Measurements from ENCODE around the gene FAM149B1. TPM values are rescaled to one million over a fixed set of nuclear protein-coding genes. Genes with fewer than 3 reads are reported as not detected.

Gene FAM149B1
- total RNA-seq, 2 donors from 2014 or later = 9.0 to 13.1 TPM

DNA sequence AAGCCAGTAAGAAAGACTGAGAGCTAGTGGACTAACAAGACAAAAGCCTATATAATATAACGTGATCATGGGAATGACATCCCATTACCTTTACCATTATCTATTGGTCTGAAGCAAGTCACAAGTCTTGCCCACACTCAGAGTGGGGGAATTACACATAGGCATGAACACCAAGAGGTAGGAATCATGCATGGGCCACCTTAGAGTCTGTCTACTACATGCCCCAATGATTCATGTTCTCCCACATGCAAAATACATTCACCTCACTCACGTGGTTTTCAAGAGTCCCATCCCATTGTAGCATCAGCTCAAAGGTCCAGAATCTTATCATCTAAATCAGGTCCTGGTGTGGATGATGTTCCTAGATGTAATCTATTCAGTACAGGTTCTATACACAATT is 49.7 kb downstream of the FAM149B1 start:
- Histone ChIP-seq H3K36me3 (peaks cover 6% of the 10 kb centered on the region), H3K9me3 (no peaks in the 10 kb centered on the region), H3K27ac (no peak overlapping the region), H3K4me1 (ENCODE audit: control insufficient read depth in 1 of 2, low read depth in 2 of 2) (no peaks in the 10 kb centered on the region), H3K27me3 (replicated peaks; ENCODE audit: insufficient read depth) (no peaks in the 10 kb centered on the region), H3K4me3 (no peak overlapping the region)
- ATAC-seq (ENCODE audit: insufficient number of reproducible peaks, low FRiP score, low read depth) (no peak), DNase-seq (ENCODE audit: low spot score) (no peak)
- TF ChIP-seq, protein P1, sequence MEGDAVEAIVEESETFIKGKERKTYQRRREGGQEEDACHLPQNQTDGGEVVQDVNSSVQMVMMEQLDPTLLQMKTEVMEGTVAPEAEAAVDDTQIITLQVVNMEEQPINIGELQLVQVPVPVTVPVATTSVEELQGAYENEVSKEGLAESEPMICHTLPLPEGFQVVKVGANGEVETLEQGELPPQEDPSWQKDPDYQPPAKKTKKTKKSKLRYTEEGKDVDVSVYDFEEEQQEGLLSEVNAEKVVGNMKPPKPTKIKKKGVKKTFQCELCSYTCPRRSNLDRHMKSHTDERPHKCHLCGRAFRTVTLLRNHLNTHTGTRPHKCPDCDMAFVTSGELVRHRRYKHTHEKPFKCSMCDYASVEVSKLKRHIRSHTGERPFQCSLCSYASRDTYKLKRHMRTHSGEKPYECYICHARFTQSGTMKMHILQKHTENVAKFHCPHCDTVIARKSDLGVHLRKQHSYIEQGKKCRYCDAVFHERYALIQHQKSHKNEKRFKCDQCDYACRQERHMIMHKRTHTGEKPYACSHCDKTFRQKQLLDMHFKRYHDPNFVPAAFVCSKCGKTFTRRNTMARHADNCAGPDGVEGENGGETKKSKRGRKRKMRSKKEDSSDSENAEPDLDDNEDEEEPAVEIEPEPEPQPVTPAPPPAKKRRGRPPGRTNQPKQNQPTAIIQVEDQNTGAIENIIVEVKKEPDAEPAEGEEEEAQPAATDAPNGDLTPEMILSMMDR (IDR thresholded peaks at IDR 0.05) = no peak

DNA sequence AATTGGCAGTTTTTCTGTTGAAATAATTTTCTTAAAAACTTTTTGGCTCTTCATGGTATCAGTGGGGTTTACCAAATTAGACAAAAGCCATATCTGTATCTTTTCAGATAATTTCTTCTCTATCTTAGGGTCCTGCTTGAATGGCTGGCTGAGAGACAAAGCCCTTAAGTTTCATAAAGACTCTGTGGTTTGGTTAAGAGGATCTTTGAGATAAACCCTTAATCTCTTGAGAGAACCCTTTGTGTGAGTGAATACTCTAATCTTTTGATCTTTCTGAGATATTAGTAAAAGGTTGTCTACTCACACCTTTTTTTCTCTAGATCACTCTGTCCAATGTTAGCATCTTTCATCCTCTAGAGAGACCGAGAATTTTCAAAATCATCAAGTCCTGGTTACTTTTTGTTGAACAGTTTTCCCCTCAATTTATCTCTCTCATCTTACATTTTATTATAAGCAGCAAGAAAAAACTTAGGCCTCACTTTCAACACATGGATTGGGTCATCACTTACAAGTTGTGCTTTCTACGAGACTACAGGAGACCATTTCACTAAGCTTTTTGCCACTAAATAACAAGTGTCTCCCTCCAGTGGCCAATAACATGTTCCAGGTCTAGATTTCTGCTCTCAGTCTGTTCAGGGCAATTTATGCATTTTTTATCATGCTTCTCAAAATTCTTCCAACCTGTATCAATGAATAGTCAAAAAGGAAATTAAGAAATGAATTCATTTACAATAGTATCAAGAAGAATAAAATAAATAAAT is 50.7 kb downstream of the FAM149B1 start:
- no peaks in the 10 kb centered on the region for H3K4me1 ChIP-seq (ENCODE audit: control insufficient read depth in 1 of 2, low read depth in 2 of 2)
- no peaks in the 10 kb centered on the region for H3K27me3 ChIP-seq (replicated peaks; ENCODE audit: insufficient read depth)
- H3K36me3 ChIP-seq = peaks cover 6% of the 10 kb centered on the region
- H3K27ac ChIP-seq = no peak overlapping the region
- ATAC-seq (ENCODE audit: insufficient number of reproducible peaks, low FRiP score, low read depth) = no peak
- TF ChIP-seq, protein P1 (IDR thresholded peaks at IDR 0.05) = no peak
- no peak overlapping the region for H3K4me3 ChIP-seq
- DNase-seq (ENCODE audit: low spot score) = no peak
- H3K9me3 ChIP-seq = no peaks in the 10 kb centered on the region

DNA sequence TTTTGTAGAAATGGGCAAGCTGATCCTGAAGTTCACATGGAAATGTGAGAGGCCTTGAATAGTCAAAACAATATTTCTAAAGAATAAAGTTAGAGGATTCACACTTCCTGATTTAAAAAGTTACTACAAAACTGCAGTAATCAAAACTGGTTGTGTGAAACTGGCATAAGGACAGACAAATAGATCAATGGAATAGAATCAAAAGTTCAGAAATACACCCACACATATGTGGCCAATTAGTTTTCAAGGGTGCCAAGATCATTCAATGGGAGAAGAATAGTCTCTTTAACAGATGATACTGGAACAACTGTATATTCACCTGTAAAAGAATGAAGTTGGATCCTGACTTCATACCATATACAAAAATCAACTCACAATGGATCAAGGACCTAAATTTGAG is 51.5 kb downstream of the FAM149B1 start:
- Histone ChIP-seq H3K27ac (no peak overlapping the region), H3K36me3 (peaks cover 6% of the 10 kb centered on the region), H3K4me1 (ENCODE audit: control insufficient read depth in 1 of 2, low read depth in 2 of 2) (no peaks in the 10 kb centered on the region), H3K9me3 (no peaks in the 10 kb centered on the region), H3K27me3 (replicated peaks; ENCODE audit: insufficient read depth) (no peaks in the 10 kb centered on the region), H3K4me3 (no peak overlapping the region)
- ATAC-seq (ENCODE audit: insufficient number of reproducible peaks, low FRiP score, low read depth) (no peak), DNase-seq (ENCODE audit: low spot score) (no peak)
- TF ChIP-seq, protein P1 (IDR thresholded peaks at IDR 0.05) = no peak

DNA sequence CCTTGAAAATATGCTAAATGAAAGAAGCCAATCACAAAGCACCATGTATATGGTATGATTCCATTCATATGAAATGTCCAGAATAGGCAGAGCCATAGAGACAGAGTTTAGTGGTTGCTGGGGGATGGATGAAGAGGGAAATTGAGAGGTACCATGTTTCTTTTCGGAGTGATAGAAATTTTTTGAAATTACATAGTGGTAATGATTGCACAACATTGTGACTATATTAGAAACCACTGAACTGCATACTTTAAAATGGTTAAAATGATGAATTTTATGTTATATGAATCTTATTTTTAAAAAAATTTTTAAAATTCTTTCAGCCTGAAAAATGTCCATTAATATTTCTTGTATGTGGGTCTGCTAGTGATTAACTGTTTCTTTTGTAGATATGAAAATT is 53.1 kb downstream of the FAM149B1 start:
- H3K27me3 ChIP-seq (replicated peaks; ENCODE audit: insufficient read depth) = no peaks in the 10 kb centered on the region
- no peaks in the 10 kb centered on the region for H3K4me1 ChIP-seq (ENCODE audit: control insufficient read depth in 1 of 2, low read depth in 2 of 2)
- H3K36me3 ChIP-seq = peaks cover 6% of the 10 kb centered on the region
- TF ChIP-seq, protein P1 (IDR thresholded peaks at IDR 0.05) = no peak
- ATAC-seq (ENCODE audit: insufficient number of reproducible peaks, low FRiP score, low read depth) (no peak), DNase-seq (ENCODE audit: low spot score) (no peak)
- no peak overlapping the region for H3K27ac ChIP-seq
- no peaks in the 10 kb centered on the region for H3K9me3 ChIP-seq
- H3K4me3 ChIP-seq = no peak overlapping the region

DNA sequence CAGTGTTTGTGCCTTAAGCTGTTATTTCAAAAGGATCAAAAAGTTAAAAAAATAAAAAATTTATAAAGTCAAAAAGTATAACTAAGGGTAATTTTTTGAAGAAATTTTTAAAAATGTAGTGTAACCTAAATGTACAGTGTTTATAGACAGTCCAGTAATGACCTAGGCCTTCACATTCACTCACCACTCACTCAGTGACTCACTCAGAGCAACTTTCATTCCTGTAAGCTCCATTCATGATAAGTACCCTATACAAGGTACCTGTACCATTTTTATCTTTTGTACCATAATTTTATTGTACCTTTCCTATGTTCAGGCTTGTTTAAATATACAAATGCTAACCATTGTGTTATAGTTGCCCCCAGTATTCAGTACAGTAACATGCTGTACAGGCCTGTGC is 57.6 kb downstream of the FAM149B1 start:
- H3K36me3 ChIP-seq = no peaks in the 10 kb centered on the region
- H3K9me3 ChIP-seq = no peaks in the 10 kb centered on the region
- TF ChIP-seq, protein P1 (IDR thresholded peaks at IDR 0.05) = no peak
- ATAC-seq (ENCODE audit: insufficient number of reproducible peaks, low FRiP score, low read depth) (no peak), DNase-seq (ENCODE audit: low spot score) (no peak)
- H3K27me3 ChIP-seq (replicated peaks; ENCODE audit: insufficient read depth) = no peaks in the 10 kb centered on the region
- no peaks in the 10 kb centered on the region for H3K4me1 ChIP-seq (ENCODE audit: control insufficient read depth in 1 of 2, low read depth in 2 of 2)
- H3K27ac ChIP-seq = no peak overlapping the region
- no peak overlapping the region for H3K4me3 ChIP-seq
